Hepatocyte (in vitro differentiated cells): ENCODE results near the gene RNF130.

Experiments
- EZH2 ChIP-seq: fragments of 200-600 bp; sonication (generic); IDR thresholded peaks from 2 replicates; pipeline ENCODE4 v1.6.1; 2016; ENCODE audit warnings: antibody characterized with exemption, mild to moderate bottlenecking, borderline replicate concordance
- TF ChIP-seq, protein P1 (sequence below): fragments of 200-600 bp; sonication (generic); IDR thresholded peaks from 2 replicates; pipeline ENCODE4 v1.5.1; 2016; ENCODE audit warnings: antibody characterized with exemption, mild to moderate bottlenecking; ENCODE audit not compliant: poor library complexity

DNA sequence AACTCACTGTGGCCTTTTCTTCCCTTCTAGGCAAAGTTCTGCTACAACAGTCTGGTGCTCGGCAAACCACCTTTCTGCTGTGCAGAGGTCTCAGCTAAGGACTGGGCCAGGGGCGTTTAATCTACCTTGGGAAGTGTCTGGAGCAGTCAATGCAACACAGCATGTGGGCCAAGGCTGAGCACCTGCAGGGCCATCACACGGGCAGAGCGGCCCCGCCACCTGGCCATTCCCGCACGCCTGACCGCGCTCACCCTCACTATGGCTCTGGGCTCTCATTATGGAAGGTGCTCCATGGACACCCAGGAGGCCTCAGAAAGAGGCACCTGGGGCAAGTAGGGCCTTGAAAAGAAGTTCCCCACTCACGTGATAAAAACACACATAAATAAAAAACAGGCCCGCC is 98.2 kb downstream of the RNF130 start:
- TF ChIP-seq, protein P1, sequence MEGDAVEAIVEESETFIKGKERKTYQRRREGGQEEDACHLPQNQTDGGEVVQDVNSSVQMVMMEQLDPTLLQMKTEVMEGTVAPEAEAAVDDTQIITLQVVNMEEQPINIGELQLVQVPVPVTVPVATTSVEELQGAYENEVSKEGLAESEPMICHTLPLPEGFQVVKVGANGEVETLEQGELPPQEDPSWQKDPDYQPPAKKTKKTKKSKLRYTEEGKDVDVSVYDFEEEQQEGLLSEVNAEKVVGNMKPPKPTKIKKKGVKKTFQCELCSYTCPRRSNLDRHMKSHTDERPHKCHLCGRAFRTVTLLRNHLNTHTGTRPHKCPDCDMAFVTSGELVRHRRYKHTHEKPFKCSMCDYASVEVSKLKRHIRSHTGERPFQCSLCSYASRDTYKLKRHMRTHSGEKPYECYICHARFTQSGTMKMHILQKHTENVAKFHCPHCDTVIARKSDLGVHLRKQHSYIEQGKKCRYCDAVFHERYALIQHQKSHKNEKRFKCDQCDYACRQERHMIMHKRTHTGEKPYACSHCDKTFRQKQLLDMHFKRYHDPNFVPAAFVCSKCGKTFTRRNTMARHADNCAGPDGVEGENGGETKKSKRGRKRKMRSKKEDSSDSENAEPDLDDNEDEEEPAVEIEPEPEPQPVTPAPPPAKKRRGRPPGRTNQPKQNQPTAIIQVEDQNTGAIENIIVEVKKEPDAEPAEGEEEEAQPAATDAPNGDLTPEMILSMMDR: no peak
- no peak for TF ChIP-seq EZH2
